ENCODE results near the gene MAT2A. TPM values are rescaled to one million over a fixed set of nuclear protein-coding genes. Genes with fewer than 3 reads are reported as not detected.

Gene MAT2A
- total and polyA plus RNA-seq, 2 of the 8 experiments (the other 6 are each of a cell fraction or from before 2014, with no cell fraction given): 255 to 307 TPM

GRCh38 chr2:85579266-85579935 lies 40.4 kb downstream of the MAT2A start (continued):
- TF ChIP-seq KDM5A (IDR thresholded peaks at IDR 0.05; ENCODE audit: low read length) (no peak), RNF2 (IDR thresholded peaks at IDR 0.05; ENCODE audit: borderline replicate concordance, low read depth, low read length, missing control alignments, poor library complexity, severe bottlenecking) (no peak), TBP (IDR thresholded peaks at IDR 0.05; ENCODE audit: low read depth, low read length) (no peak), RXRA (IDR thresholded peaks at IDR 0.05; ENCODE audit: insufficient read depth, low read depth, low read length) (no peak), MAX (IDR thresholded peaks at IDR 0.05) (no peak)

Measured in H1 (cell line).